Measurements from ENCODE around the gene FRMPD4.

The FRMPD4 gene

DNA sequence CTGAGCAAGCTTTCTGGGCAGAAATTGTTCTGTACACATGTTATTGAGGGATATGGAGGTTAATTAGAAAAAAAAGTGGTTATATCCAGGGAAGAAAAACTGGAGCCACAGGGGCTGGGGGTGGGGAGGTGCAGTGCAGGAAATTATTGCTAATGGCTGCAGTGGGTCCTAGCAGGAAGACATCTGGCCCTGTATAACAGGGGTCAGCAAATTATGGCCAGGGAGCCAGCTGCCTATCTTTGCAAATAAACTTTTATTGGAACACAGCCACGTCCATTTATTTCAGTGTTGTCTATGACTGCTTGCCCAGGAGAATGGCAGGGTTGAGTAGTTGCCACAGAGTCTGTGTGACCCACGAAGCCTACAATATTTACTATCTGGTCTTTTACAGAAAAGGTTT lies 629.6 kb downstream of the FRMPD4 start:
- no peak for ATAC-seq
- no peak for TF ChIP-seq TCF4 (CRISPR knock-in tag; IDR thresholded peaks at IDR 0.05; ENCODE audit: borderline replicate concordance)
- TF ChIP-seq, protein P1, sequence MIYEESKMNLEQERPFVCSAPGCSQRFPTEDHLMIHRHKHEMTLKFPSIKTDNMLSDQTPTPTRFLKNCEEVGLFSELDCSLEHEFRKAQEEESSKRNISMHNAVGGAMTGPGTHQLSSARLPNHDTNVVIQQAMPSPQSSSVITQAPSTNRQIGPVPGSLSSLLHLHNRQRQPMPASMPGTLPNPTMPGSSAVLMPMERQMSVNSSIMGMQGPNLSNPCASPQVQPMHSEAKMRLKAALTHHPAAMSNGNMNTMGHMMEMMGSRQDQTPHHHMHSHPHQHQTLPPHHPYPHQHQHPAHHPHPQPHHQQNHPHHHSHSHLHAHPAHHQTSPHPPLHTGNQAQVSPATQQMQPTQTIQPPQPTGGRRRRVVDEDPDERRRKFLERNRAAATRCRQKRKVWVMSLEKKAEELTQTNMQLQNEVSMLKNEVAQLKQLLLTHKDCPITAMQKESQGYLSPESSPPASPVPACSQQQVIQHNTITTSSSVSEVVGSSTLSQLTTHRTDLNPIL (CRISPR knock-in tag; IDR thresholded peaks at IDR 0.05; ENCODE audit: low read depth), result no peak

- TF ChIP-seq, protein P2, sequence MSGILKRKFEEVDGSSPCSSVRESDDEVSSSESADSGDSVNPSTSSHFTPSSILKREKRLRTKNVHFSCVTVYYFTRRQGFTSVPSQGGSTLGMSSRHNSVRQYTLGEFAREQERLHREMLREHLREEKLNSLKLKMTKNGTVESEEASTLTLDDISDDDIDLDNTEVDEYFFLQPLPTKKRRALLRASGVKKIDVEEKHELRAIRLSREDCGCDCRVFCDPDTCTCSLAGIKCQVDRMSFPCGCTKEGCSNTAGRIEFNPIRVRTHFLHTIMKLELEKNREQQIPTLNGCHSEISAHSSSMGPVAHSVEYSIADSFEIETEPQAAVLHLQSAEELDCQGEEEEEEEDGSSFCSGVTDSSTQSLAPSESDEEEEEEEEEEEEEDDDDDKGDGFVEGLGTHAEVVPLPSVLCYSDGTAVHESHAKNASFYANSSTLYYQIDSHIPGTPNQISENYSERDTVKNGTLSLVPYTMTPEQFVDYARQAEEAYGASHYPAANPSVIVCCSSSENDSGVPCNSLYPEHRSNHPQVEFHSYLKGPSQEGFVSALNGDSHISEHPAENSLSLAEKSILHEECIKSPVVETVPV (CRISPR knock-in tag; IDR thresholded peaks at IDR 0.05), result no peak
- TF ChIP-seq, protein P3, sequence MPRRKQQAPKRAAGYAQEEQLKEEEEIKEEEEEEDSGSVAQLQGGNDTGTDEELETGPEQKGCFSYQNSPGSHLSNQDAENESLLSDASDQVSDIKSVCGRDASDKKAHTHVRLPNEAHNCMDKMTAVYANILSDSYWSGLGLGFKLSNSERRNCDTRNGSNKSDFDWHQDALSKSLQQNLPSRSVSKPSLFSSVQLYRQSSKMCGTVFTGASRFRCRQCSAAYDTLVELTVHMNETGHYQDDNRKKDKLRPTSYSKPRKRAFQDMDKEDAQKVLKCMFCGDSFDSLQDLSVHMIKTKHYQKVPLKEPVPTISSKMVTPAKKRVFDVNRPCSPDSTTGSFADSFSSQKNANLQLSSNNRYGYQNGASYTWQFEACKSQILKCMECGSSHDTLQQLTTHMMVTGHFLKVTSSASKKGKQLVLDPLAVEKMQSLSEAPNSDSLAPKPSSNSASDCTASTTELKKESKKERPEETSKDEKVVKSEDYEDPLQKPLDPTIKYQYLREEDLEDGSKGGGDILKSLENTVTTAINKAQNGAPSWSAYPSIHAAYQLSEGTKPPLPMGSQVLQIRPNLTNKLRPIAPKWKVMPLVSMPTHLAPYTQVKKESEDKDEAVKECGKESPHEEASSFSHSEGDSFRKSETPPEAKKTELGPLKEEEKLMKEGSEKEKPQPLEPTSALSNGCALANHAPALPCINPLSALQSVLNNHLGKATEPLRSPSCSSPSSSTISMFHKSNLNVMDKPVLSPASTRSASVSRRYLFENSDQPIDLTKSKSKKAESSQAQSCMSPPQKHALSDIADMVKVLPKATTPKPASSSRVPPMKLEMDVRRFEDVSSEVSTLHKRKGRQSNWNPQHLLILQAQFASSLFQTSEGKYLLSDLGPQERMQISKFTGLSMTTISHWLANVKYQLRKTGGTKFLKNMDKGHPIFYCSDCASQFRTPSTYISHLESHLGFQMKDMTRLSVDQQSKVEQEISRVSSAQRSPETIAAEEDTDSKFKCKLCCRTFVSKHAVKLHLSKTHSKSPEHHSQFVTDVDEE (CRISPR knock-in tag; IDR thresholded peaks at IDR 0.05), result no peak
- TF ChIP-seq ARNTL (CRISPR knock-in tag; IDR thresholded peaks at IDR 0.05; ENCODE audit: borderline replicate concordance, low read depth) (no peak), ZNF8 (CRISPR knock-in tag; IDR thresholded peaks at IDR 0.05) (no peak), OSR1 (CRISPR knock-in tag; IDR thresholded peaks at IDR 0.05) (no peak), ZFP30 (CRISPR knock-in tag; IDR thresholded peaks at IDR 0.05) (no peak), GLIS3 (CRISPR knock-in tag; IDR thresholded peaks at IDR 0.05) (no peak), ZNF565 (CRISPR knock-in tag; conservative IDR thresholded peaks at IDR 0.05; ENCODE audit: low read depth) (no peak)
- ATAC-seq, result no peak
These were observed 630.2 kb downstream of the FRMPD4 start for GRCh38 chrX:12768491-12768890.

GRCh38 chrX:12770440-12770839 lies 632.2 kb downstream of the FRMPD4 start:
- TF ChIP-seq, protein P3 (CRISPR knock-in tag; IDR thresholded peaks at IDR 0.05), result no peak
- TF ChIP-seq, protein P1 (CRISPR knock-in tag; IDR thresholded peaks at IDR 0.05; ENCODE audit: low read depth), result no peak
- TF ChIP-seq TCF4 (CRISPR knock-in tag; IDR thresholded peaks at IDR 0.05; ENCODE audit: borderline replicate concordance), result no peak
- TF ChIP-seq, protein P2 (CRISPR knock-in tag; IDR thresholded peaks at IDR 0.05), result no peak
- ATAC-seq, result peak; percentile 89

DNA sequence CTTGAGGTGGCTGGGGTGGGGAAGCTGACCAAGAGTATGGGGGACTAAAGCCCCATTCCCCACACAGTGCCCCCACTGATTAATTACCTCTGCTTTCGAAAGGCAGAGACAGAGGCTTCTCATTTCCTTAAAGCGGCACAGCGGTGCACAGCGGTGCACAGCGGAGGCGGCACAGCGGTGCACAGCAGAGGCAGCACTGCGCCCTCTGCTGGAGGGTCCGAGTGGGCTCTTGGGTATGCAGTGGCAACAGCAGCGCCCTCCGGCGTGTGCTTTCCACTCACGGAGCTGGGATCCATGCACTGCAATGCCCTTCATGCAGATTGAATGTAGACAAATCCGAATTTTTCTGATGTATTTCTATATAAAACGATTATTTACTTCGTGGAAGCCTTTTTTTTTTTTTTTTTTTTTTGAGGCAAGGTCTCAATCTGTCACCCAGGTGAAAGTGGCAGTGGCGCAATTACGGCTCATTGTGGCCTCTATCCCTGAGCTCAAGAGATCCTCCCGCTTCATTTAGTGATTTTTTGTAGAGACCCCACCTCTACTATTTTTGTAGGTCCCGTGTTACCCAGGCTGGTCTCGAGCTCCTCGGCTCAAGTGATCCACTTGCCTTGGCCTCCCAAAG lies 633.3 kb downstream of the FRMPD4 start:
- no peak for TF ChIP-seq ZNF70 (CRISPR knock-in tag; IDR thresholded peaks at IDR 0.05)
- no peak for TF ChIP-seq TOX (CRISPR knock-in tag; IDR thresholded peaks at IDR 0.05; ENCODE audit: borderline replicate concordance)
- no peak for TF ChIP-seq ARNTL (CRISPR knock-in tag; IDR thresholded peaks at IDR 0.05; ENCODE audit: borderline replicate concordance, low read depth)
- TF ChIP-seq OSR1 (CRISPR knock-in tag; IDR thresholded peaks at IDR 0.05), result no peak
- TF ChIP-seq, protein P1 (CRISPR knock-in tag; IDR thresholded peaks at IDR 0.05; ENCODE audit: low read depth), result no peak
- TF ChIP-seq BACH2 (CRISPR knock-in tag; IDR thresholded peaks at IDR 0.05; ENCODE audit: borderline replicate concordance), result no peak
- TF ChIP-seq POU6F1 (CRISPR knock-in tag; IDR thresholded peaks at IDR 0.05; ENCODE audit: borderline replicate concordance, low read depth), result no peak
- no peak for TF ChIP-seq ESRRG (CRISPR knock-in tag; IDR thresholded peaks at IDR 0.05)
- no peak for TF ChIP-seq RARB (CRISPR knock-in tag; IDR thresholded peaks at IDR 0.05)
- no peak for TF ChIP-seq ZFP3 (CRISPR knock-in tag; IDR thresholded peaks at IDR 0.05)
- no peak for TF ChIP-seq ZFP30 (CRISPR knock-in tag; IDR thresholded peaks at IDR 0.05)
- no peak for TF ChIP-seq TCF4 (CRISPR knock-in tag; IDR thresholded peaks at IDR 0.05; ENCODE audit: borderline replicate concordance)
- TF ChIP-seq ZC3H10 (CRISPR knock-in tag; IDR thresholded peaks at IDR 0.05), result no peak
- no peak for TF ChIP-seq CSDC2 (CRISPR knock-in tag; IDR thresholded peaks at IDR 0.05)
- peak; percentile 81 for ATAC-seq

All from SK-N-SH treated with all-trans-retinoic acid at 6 μM for 48 hours (cell line).